Activated T-helper 9 cell treated with anti-CD3 and anti-CD28 coated beads, Interleukin-2, amount 50 U/mL, for 16 hours (primary cell): ENCODE data around the gene ANKRD13D.

Experiments
- DNase-seq: peaks from one replicate; pipeline ENCODE4 v3.0.0-alpha.2; 2020; ENCODE audit warnings: low read depth

ANKRD13D gene

DNA sequence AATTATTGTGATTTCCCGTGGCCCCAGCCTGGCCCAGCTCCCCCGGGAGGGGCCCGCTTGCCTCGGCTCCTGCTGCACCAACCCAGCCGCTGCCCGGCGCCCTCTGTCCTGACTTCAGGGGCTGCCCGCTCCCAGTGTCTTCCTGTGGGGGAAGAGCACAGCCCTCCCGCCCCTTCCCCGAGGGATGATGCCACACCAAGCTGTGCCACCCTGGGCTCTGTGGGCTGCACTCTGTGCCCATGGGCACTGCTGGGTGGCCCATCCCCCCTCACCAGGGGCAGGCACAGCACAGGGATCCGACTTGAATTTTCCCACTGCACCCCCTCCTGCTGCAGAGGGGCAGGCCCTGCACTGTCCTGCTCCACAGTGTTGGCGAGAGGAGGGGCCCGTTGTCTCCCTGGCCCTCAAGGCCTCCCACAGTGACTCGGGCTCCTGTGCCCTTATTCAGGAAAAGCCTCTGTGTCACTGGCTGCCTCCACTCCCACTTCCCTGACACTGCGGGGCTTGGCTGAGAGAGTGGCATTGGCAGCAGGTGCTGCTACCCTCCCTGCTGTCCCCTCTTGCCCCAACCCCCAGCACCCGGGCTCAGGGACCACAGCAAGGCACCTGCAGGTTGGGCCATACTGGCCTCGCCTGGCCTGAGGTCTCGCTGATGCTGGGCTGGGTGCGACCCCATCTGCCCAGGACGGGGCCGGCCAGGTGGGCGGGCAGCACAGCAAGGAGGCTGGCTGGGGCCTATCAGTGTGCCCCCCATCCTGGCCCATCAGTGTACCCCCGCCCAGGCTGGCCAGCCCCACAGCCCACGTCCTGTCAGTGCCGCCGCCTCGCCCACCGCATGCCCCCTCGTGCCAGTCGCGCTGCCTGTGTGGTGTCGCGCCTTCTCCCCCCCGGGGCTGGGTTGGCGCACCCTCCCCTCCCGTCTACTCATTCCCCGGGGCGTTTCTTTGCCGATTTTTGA is 3.3 kb upstream of the ANKRD13D start:
- no peak for DNase-seq

DNA sequence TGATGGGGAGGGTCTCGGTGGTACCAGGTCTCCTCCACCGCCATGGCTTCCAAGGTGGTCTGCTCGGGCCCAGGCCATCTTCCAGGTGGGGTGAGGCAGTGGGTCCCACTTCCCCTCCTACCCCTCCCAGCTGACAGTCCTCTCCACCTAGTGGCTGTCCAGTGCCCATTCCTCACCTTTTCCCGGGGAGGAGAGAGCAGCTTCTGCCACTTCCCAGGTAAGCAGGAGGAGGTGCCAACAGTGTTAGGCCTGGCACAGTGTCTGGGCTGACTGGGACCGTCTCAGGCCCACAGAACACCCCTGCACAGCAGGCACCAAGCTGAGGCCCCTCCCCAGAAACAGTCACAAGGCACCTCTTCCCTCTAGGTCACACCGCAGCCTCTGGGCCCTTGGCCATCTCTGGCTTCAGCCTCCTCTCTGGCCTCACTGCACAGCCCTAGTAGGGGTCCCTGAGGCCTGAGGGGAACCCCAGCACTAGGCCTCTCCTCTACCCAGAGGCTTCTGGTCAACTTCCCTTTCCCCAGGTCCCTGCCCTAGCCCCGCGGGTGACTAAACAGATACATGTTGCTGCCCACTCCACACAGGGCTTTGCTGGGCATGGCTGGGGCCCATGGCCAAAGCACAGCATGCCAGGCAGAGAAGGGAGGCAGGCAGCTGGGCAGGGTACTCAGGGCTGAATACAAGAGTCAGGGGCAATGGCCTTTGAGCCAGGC is 2.3 kb upstream of the ANKRD13D start:
- no peak for DNase-seq

DNA sequence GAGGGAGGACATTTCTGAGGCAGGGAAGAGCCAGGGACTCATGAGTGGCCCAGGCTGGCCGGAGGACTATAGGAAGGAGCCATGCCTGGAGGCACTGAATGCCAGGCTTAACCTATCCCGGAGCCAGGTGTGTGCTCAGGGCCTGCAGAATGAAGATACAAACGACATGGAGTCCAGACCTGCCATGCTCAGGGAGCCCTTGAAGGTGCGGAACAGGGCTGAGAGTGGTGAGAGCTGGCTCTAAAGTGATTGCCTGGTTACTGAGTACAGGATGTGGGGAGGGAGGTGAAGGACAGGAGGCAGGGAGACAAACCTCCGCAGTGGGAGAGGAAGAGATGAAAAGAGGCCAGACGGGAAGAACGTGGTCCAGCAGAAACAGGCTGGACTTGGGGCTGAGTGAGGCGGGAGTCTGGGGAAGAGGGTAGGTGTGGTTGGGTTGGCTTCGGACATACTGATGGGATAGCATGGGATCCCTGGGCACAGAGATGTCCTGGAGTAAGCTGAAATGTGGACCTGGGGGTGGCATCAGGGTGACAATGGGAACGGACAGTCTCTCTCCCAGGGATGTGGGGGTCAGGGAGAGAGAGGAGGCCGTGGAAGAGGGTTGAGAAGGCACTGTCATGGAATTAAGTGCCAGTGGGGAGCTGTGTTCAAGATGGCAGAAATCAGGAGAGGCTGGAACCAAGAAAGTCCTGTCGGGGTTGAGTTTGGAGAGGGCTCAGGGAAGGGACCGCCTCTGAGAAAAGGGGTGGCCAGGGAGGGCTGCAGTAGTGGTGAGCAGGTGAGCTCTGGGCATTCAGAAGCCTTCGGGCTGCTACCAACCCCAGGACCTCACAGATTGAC is 1.5 kb upstream of the ANKRD13D start:
- DNase-seq = no peak

DNA sequence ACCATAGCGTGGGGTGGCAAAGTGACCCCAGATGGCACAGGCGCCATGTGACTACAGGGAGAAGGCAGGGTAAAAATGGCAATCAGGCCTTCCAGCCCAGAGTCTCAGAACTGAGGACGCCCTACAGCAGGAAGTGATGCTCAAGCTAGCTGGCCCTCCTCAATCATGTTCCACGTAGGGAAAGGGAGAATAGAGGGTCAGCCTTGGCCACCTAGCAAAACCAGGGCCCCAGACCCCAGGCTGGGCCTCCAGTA is 978 bp upstream of the ANKRD13D start:
- DNase-seq = no peak

- peak; percentile 81 for DNase-seq
Measured at GRCh38 chr11:67288452-67289225, 464 bp upstream of the ANKRD13D start.

DNA sequence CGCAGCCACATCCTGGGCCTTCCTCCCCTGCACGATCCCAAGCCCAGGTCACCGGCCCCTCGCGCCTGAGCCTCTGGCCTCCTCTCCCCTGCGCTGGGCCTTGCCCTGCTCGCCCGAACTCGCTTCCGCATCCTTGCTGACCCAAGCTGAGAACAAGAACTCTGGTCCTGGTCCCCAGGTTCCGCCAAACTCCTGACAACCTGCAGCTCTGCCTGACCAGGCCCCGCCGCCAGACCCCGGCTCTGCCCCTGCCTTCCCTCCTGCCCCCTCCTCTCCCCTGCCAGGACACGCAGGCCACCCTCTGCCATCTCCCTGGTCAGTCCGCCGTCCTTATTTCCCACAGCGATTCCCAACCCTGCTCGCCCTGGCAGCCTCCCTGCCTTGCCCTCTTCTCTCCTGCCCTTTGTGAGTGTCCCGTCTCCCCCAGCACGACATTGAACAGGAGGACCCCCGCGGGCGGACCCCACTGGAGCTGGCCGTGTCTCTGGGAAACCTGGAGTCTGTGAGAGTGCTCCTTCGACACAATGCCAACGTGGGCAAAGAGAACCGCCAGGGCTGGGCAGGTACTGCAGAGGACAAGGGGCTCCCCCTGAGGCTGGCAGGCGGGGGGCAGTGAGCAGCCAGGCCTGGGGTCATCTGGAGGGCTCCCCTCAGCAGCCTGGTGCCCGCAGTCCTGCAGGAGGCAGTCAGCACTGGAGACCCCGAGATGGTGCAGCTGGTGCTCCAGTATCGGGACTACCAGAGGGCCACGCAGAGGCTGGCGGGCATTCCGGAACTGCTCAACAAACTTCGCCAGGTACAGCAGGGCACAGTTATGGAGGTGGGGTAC is 762 bp downstream of the ANKRD13D start:
- no peak for DNase-seq

DNA sequence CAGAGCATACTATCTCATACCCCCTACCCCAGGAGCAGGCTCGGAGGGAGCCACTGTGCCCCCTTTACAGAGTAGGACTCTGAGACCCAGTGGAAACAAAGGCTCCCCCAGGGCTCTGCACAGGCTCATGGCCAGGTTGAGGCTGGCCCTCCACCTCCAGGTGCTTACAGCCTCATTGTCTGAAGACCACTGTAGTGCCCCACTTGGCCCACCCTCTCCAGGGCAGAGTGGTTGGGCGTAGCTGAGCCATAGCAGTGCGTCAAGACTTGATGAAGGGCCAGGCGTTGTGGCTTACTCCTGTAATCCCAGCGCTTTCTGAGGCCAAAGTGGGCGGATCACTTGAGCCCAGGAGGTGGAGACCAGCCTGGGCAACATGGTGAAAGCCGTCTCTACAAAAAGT is 1.7 kb downstream of the ANKRD13D start:
- DNase-seq = no peak

- no peak for DNase-seq
Measured at GRCh38 chr11:67291481-67292381, 2.6 kb downstream of the ANKRD13D start.

GRCh38 chr11:67292671-67293070 is 3.6 kb downstream of the ANKRD13D start:
- no peak for DNase-seq

DNA sequence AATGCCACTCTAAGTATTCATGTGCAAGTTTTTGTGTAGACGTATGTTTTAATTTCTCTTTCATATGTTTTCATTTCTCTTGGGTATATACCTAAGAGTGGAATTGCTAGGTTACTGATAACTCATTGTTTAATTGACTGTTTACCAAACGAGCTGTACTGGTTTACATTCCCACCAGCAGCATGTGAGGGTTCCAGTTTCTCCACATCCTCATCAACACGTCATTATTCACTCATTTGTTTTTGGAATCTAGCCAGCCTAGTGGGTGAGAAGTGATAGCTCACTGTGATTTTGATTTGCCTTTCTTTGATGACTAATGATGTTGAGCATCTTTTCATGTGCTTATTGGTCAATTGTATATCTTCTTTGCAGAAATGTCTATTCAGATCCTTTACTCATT is 4.0 kb downstream of the ANKRD13D start:
- no peak for DNase-seq

DNA sequence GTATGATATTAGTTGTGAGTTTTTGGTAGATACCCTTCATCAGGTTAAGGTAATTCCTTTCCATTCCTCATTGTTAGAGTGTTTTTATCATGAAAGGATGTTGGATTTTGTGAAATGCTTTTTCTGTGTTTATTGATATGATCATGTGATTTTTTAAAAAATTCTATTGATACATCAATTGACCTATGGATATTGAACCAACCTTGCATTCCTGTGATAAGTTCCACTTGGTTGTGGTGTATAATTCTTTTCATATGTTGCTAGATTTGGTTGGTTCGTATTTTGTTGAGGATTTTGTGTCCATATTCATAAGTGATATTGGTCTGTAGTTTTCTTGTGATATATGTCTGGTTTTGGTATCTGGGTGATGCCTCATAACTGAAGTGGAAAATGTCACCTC is 6.7 kb downstream of the ANKRD13D start:
- DNase-seq = no peak

- no peak for DNase-seq
Measured at GRCh38 chr11:67298786-67299185, 9.7 kb downstream of the ANKRD13D start.

GRCh38 chr11:67299471-67300191 is 10.5 kb downstream of the ANKRD13D start:
- no peak for DNase-seq

DNA sequence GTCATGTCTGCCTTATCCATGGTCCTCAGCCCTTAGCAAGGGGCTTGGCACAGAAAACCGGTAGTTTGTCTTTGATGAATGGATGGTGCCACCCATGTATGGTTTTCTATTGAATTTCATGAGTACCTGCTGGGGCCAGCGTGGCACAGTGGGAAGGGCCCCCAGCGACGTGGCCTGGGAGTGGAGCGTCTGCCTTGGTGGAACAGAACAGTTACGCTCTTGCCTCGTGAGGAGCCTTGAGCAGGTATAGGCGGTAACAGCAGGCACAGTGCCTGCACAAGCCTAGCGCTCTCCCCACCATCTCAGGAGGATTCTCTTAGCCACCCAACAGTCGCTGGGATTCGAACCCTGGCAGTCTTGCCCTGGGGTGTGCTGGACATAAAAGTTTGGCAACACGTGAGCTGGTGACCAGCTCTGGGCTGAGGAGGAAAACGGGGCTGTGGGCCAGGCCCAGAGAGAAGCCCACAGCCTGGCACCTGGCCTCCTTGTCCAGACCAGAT is 11.2 kb downstream of the ANKRD13D start:
- no peak for DNase-seq

- no peak for DNase-seq
Measured at GRCh38 chr11:67300756-67301312, 11.7 kb downstream of the ANKRD13D start.

GRCh38 chr11:67301313-67301921 is 12.3 kb downstream of the ANKRD13D start:
- no peak for DNase-seq

DNA sequence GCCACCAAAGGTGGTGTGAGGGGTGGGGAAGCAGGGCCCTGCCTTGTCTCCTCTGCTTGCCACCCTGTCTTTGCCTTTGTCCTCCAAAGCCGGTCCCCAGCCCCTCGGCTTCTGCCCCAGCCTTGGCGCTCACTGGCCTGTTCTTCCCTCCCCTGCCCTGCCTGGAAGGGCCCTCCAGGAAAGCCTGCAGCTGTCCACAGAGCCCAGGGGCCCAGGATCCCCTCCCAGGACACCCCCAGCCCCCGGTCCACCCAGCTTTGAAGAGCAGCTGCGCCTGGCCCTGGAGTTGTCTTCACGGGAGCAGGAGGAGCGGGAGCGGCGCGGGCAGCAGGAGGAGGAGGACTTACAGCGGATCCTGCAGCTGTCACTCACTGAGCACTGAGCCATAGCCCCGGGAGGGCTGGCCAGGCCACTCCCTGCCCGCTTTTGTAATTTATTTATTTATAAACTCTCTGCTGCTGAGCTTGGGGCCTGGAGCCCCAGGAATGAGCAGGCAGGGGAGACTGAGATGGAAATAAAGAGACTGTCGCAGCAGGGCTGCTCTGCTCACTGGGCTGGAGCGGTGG is 12.9 kb downstream of the ANKRD13D start:
- no peak for DNase-seq

- no peak for DNase-seq
Measured at GRCh38 chr11:67302571-67303131, 13.5 kb downstream of the ANKRD13D start.
